Glutamatergic neuron (in vitro differentiated cells): ENCODE measurements around the gene SNX5. TPM values are rescaled to one million over a fixed set of nuclear protein-coding genes. Genes with fewer than 3 reads are reported as not detected.

Experiments used
- DNase-seq: peaks from one replicate; pipeline ENCODE4 v3.0.0; 2022
- H3K27ac Mint-ChIP-seq: one replicate; pipeline ENCODE4 v1.8.0; 2020; ENCODE audit warnings: mild to moderate bottlenecking, mixed read lengths, inconsistent platforms; ENCODE audit not compliant: unreplicated experiment
- H3K27me3 Mint-ChIP-seq: one replicate; pipeline ENCODE4 v1.8.0; 2020; ENCODE audit warnings: mild to moderate bottlenecking, moderate library complexity, mixed read lengths, inconsistent platforms; ENCODE audit not compliant: unreplicated experiment
- H3K36me3 Mint-ChIP-seq: one replicate; pipeline ENCODE4 v1.8.0; 2020; ENCODE audit warnings: mild to moderate bottlenecking, mixed read lengths, inconsistent platforms; ENCODE audit not compliant: unreplicated experiment
- H3K4me1 Mint-ChIP-seq: one replicate; pipeline ENCODE4 v1.8.0; 2020; ENCODE audit warnings: mild to moderate bottlenecking, low read depth, mixed read lengths, inconsistent platforms; ENCODE audit not compliant: unreplicated experiment
- H3K4me3 Mint-ChIP-seq: one replicate; pipeline ENCODE4 v1.8.0; 2020; ENCODE audit warnings: mild to moderate bottlenecking, mixed read lengths, inconsistent platforms; ENCODE audit not compliant: unreplicated experiment
- H3K9me3 Mint-ChIP-seq: one replicate; pipeline ENCODE4 v1.8.0; 2020; ENCODE audit warnings: mild to moderate bottlenecking, moderate library complexity, mixed read lengths, inconsistent platforms; ENCODE audit not compliant: unreplicated experiment
- CTCF ChIP-seq: fragments of 200-600 bp; sonication (generic); IDR thresholded peaks from one replicate; pipeline ENCODE4 v1.5.0; 2021; ENCODE audit not compliant: partially characterized antibody, unreplicated experiment
- total RNA-seq: library from RNA; stranded (reverse); fragmentation: NEBNext Ultra II Directional; extraction: Animal tissue kit (Norgen Biotek cat#: 25700); gene quantifications from one replicate; pipeline ENCODE4 v1.2.1, GENCODE V29; 2021; ENCODE audit not compliant: unreplicated experiment

Gene SNX5
- total RNA-seq, 1 donor from 2014 or later = 43.2 TPM

GRCh38 chr20:18011951-18012645 lies 43.5 kb upstream of the SNX5 start:
- DNase-seq = no peak
- Mint-ChIP-seq H3K27ac (no peak overlapping the region), H3K36me3 (peaks cover 13% of the 10 kb centered on the region), H3K4me3 (no peak overlapping the region), H3K9me3 (peaks cover 4% of the 10 kb centered on the region), H3K27me3 (peaks cover 4% of the 10 kb centered on the region), H3K4me1 (peaks cover 2% of the 10 kb centered on the region)
- TF ChIP-seq CTCF = no peak

GRCh38 chr20:18011482-18011881 lies 42.9 kb upstream of the SNX5 start:
- no peak for DNase-seq
- no peak for TF ChIP-seq CTCF
- Mint-ChIP-seq H3K4me3 (no peak overlapping the region), H3K4me1 (peaks cover 2% of the 10 kb centered on the region), H3K27me3 (peaks cover 4% of the 10 kb centered on the region), H3K27ac (peak overlapping the region; percentile 1), H3K36me3 (peaks cover 13% of the 10 kb centered on the region), H3K9me3 (peaks cover 4% of the 10 kb centered on the region)

- DNase-seq = no peak
- Mint-ChIP-seq H3K9me3 (peaks cover 4% of the 10 kb centered on the region), H3K27me3 (peaks cover 7% of the 10 kb centered on the region), H3K4me3 (no peak overlapping the region), H3K4me1 (peaks cover 2% of the 10 kb centered on the region), H3K27ac (peak overlapping the region; percentile 85), H3K36me3 (peaks cover 13% of the 10 kb centered on the region)
- TF ChIP-seq CTCF = no peak
These were observed 40.5 kb upstream of the SNX5 start for GRCh38 chr20:18009116-18009515.

- no peak for DNase-seq
These were observed 39.1 kb upstream of the SNX5 start for GRCh38 chr20:18007534-18008292.

More at GRCh38 chr20:18007534-18008292, 39.1 kb upstream of the SNX5 start:
- no peak for TF ChIP-seq CTCF
- H3K4me3 Mint-ChIP-seq = no peak overlapping the region
- H3K36me3 Mint-ChIP-seq = peaks cover 13% of the 10 kb centered on the region
- peaks cover 2% of the 10 kb centered on the region for H3K4me1 Mint-ChIP-seq
- H3K27ac Mint-ChIP-seq = no peak overlapping the region
- H3K9me3 Mint-ChIP-seq = peaks cover 4% of the 10 kb centered on the region
- peaks cover 7% of the 10 kb centered on the region for H3K27me3 Mint-ChIP-seq
